Measurements from ENCODE around the gene ST3GAL6. TPM values are rescaled to one million over a fixed set of nuclear protein-coding genes. Genes with fewer than 3 reads are reported as not detected.

ST3GAL6 gene
- total and polyA plus RNA-seq, 4 donors = 17.3 to 79.7 (median 29.4) TPM

GRCh38 chr3:98727638-98728037 is 35.5 kb upstream of the ST3GAL6 start:
- H3K9me3 ChIP-seq (ENCODE audit: control insufficient read depth in 4 of 4, low read length in 3 of 4) = no peaks in the 10 kb centered on the region
- H3K27me3 ChIP-seq (ENCODE audit: control insufficient read depth in 4 of 4, insufficient read depth in 4 of 4, low read length in 3 of 4) = no peaks in the 10 kb centered on the region
- no peak overlapping the region for H3K27ac ChIP-seq (ENCODE audit: low read depth in 1 of 2, low read length in 2 of 2)
- no peak for DNase-seq (ENCODE audit: low spot score)
- H3K9ac ChIP-seq (ENCODE audit: low read depth in 1 of 2, low read length in 2 of 2) = no peak overlapping the region
- TF ChIP-seq REST (IDR thresholded peaks at IDR 0.05) (no peak), RXRA (IDR thresholded peaks at IDR 0.05) (no peak), CTCF (IDR thresholded peaks at IDR 0.05; ENCODE audit: low read depth, low read length, missing input control) (no peak), FOXA1 (IDR thresholded peaks at IDR 0.05) (no peak)
- H3K36me3 ChIP-seq (ENCODE audit: control insufficient read depth in 4 of 4, insufficient read depth in 3 of 4, low read depth in 1 of 4, low read length in 3 of 4) = no peaks in the 10 kb centered on the region
- H3K4me3 ChIP-seq (ENCODE audit: low read depth in 1 of 3, low read length in 3 of 3) = no peak overlapping the region
- peaks cover 0 to 7% (median 3%) of the 10 kb centered on the region in 4 donors for H3K4me1 ChIP-seq (ENCODE audit: control insufficient read depth in 4 of 4, insufficient read depth in 4 of 4, low read length in 3 of 4)
- WGBS = 88% methylated on average over 3 of the region's 3 CpGs

- Histone ChIP-seq H3K27ac (ENCODE audit: low read depth in 1 of 2, low read length in 2 of 2) (no peak overlapping the region), H3K4me3 (ENCODE audit: low read depth in 1 of 3, low read length in 3 of 3) (no peak overlapping the region), H3K9ac (ENCODE audit: low read depth in 1 of 2, low read length in 2 of 2) (no peak overlapping the region), H3K9me3 (ENCODE audit: control insufficient read depth in 4 of 4, low read length in 3 of 4) (no peaks in the 10 kb centered on the region), H3K36me3 (ENCODE audit: control insufficient read depth in 4 of 4, insufficient read depth in 3 of 4, low read depth in 1 of 4, low read length in 3 of 4) (no peaks in the 10 kb centered on the region), H3K4me1 (ENCODE audit: control insufficient read depth in 4 of 4, insufficient read depth in 4 of 4, low read length in 3 of 4) (peaks cover 0 to 7% (median 3%) of the 10 kb centered on the region in 4 donors), H3K27me3 (ENCODE audit: control insufficient read depth in 4 of 4, insufficient read depth in 4 of 4, low read length in 3 of 4) (no peaks in the 10 kb centered on the region)
- WGBS = 90% methylated on average over 2 of the region's 2 CpGs
- no peak for DNase-seq (ENCODE audit: low spot score)
- no peak for TF ChIP-seq REST (IDR thresholded peaks at IDR 0.05)
- TF ChIP-seq GABPA (IDR thresholded peaks at IDR 0.05 in 1 of 2, conservative IDR thresholded peaks at IDR 0.05 in 1 of 2) = no peak
- no peak for TF ChIP-seq MAX (IDR thresholded peaks at IDR 0.05)
- no peak for TF ChIP-seq NR2F2 (IDR thresholded peaks at IDR 0.05)
- TF ChIP-seq RXRA (IDR thresholded peaks at IDR 0.05) = no peak
- TF ChIP-seq ATF3 (IDR thresholded peaks at IDR 0.05) = no peak
- TF ChIP-seq HNF4A (conservative IDR thresholded peaks at IDR 0.05) = no peak
- TF ChIP-seq ZBTB33 (IDR thresholded peaks at IDR 0.05) = no peak
- no peak for TF ChIP-seq EGR1 (IDR thresholded peaks at IDR 0.05; ENCODE audit: low read depth in 2 of 2)
- TF ChIP-seq CTCF (IDR thresholded peaks at IDR 0.05; ENCODE audit: low read depth, low read length, missing input control) = no peak
- no peak for TF ChIP-seq JUND (IDR thresholded peaks at IDR 0.05)
- TF ChIP-seq SP1 (IDR thresholded peaks at IDR 0.05) = no peak
- no peak for TF ChIP-seq RAD21 (IDR thresholded peaks at IDR 0.05)
- no peak for TF ChIP-seq FOXA1 (IDR thresholded peaks at IDR 0.05)
- TF ChIP-seq TAF1 (conservative IDR thresholded peaks at IDR 0.05) = no peak
- TF ChIP-seq YY1 (IDR thresholded peaks at IDR 0.05) = no peak
These were observed 34.5 kb upstream of the ST3GAL6 start for GRCh38 chr3:98728672-98729071.

Data from liver (tissue), 9 donors.